ENCODE results near the gene OTUD6A. TPM values are rescaled to one million over a fixed set of nuclear protein-coding genes. Genes with fewer than 3 reads are reported as not detected.

OTUD6A gene
- polyA plus RNA-seq, 1 donor from 2014 or later: not detected

DNA sequence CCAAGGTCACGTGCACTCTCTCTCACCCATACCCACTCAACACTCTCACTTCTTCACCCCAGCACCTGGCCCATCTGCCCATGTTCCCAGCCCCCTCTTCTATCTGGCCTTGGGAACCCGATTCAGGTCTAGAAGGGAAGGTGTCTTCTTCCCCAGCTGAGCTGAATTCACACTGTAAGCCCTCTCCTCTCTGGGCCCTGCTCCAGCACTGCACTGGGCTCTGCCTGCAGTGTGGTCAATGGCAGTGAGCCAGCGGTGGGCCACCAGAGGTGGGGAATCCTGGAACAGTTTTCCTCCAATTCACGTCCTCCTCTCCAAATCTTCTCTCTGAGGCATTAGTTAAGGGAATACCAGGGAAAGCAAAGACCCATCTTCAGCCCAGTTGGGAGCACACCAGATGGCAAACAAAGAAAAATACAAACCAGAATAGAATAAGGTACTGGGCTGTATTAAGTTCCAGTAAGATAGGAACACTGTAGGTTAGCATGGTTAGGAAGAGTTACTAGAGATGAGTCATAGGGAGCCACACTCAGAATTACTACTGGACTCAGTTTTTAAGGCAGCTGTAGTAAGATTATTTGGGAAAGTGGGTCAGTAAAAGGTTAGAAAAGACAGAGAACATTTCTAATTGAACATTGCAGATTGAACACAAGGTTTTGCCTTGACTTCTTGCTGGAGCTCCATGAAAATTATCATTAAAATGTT, 17.6 kb upstream of the OTUD6A start:
- H3K27me3 ChIP-seq (ENCODE audit: insufficient read depth, low read depth, low read length): no peaks in the 10 kb centered on the region
- H3K9me3 ChIP-seq (ENCODE audit: low read length): no peaks in the 10 kb centered on the region
- no peak overlapping the region for H3K27ac ChIP-seq (ENCODE audit: low read length)
- no peak overlapping the region for H3K9ac ChIP-seq (ENCODE audit: low read length)
- no peaks in the 10 kb centered on the region for H3K9me2 ChIP-seq (ENCODE audit: insufficient read depth, low read length)
- H3F3A ChIP-seq (ENCODE audit: insufficient read depth, low read length, poor library complexity, severe bottlenecking): no peaks in the 10 kb centered on the region
- no peak overlapping the region for H3K4me3 ChIP-seq (ENCODE audit: low read length)
- H4K20me1 ChIP-seq (ENCODE audit: insufficient read depth): no peaks in the 10 kb centered on the region
- H2AFZ ChIP-seq (ENCODE audit: low read depth, low read length): no peak overlapping the region
- no peak overlapping the region for H3K4me2 ChIP-seq (ENCODE audit: low read length)
- TF ChIP-seq POLR2AphosphoS5 (IDR thresholded peaks at IDR 0.05) (no peak), TAF1 (IDR thresholded peaks at IDR 0.05; ENCODE audit: low read depth) (no peak), MXI1 (conservative IDR thresholded peaks at IDR 0.05; ENCODE audit: poor library complexity, severe bottlenecking) (no peak), EZH2 (IDR thresholded peaks at IDR 0.05; ENCODE audit: borderline replicate concordance, insufficient read depth, low read length, poor library complexity, severe bottlenecking) (no peak), CTCF (IDR thresholded peaks at IDR 0.05; ENCODE audit: poor library complexity, severe bottlenecking) (no peak)
- H3K36me3 ChIP-seq (ENCODE audit: insufficient read depth, low read length): no peaks in the 10 kb centered on the region
- no peaks in the 10 kb centered on the region for H3K79me2 ChIP-seq (replicated peaks; ENCODE audit: insufficient read depth, low read length)

GRCh38 chrX:70046978-70047377, 15.3 kb upstream of the OTUD6A start:
- Histone ChIP-seq H2AFZ (ENCODE audit: low read depth, low read length) (no peak overlapping the region), H3K9me2 (ENCODE audit: insufficient read depth, low read length) (no peaks in the 10 kb centered on the region), H3K9ac (ENCODE audit: low read length) (no peak overlapping the region), H3K27me3 (ENCODE audit: insufficient read depth, low read depth, low read length) (no peaks in the 10 kb centered on the region), H3K4me3 (ENCODE audit: low read length) (no peak overlapping the region), H3K36me3 (ENCODE audit: insufficient read depth, low read length) (no peaks in the 10 kb centered on the region), H4K20me1 (ENCODE audit: insufficient read depth) (no peaks in the 10 kb centered on the region), H3K79me2 (replicated peaks; ENCODE audit: insufficient read depth, low read length) (no peaks in the 10 kb centered on the region), H3F3A (ENCODE audit: insufficient read depth, low read length, poor library complexity, severe bottlenecking) (no peaks in the 10 kb centered on the region), H3K9me3 (ENCODE audit: low read length) (no peaks in the 10 kb centered on the region), H3K27ac (ENCODE audit: low read length) (no peak overlapping the region), H3K4me2 (ENCODE audit: low read length) (no peak overlapping the region)
- TF ChIP-seq POLR2AphosphoS5 (IDR thresholded peaks at IDR 0.05): no peak
- TF ChIP-seq EP300 (conservative IDR thresholded peaks at IDR 0.05; ENCODE audit: poor library complexity, severe bottlenecking): no peak
- TF ChIP-seq SMC3 (conservative IDR thresholded peaks at IDR 0.05; ENCODE audit: poor library complexity): no peak
- TF ChIP-seq TAF1 (IDR thresholded peaks at IDR 0.05; ENCODE audit: low read depth): no peak
- no peak for TF ChIP-seq MXI1 (conservative IDR thresholded peaks at IDR 0.05; ENCODE audit: poor library complexity, severe bottlenecking)
- no peak for TF ChIP-seq CTCF (IDR thresholded peaks at IDR 0.05; ENCODE audit: poor library complexity, severe bottlenecking)
- no peak for TF ChIP-seq RAD21 (conservative IDR thresholded peaks at IDR 0.05)
- no peak for TF ChIP-seq REST (IDR thresholded peaks at IDR 0.05; ENCODE audit: borderline replicate concordance)
- no peak for TF ChIP-seq EZH2 (IDR thresholded peaks at IDR 0.05; ENCODE audit: borderline replicate concordance, insufficient read depth, low read length, poor library complexity, severe bottlenecking)
